HT1080 (cell line): ENCODE measurements around the gene GNLY. TPM values are rescaled to one million over a fixed set of nuclear protein-coding genes. Genes with fewer than 3 reads are reported as not detected.
A peak's percentile ranks its signal among the peaks of the same experiment; 100 is the strongest.
"Not testable (repeated sequence)": the region's sequence is repeated elsewhere in the genome, so short reads cannot be mapped to it uniquely, and the experiment has no call there.

ENCODE experiments used
- DNase-seq: peaks from one replicate; pipeline ENCODE4 v3.0.0-alpha.2; 2015; ENCODE audit warnings: low read depth
- total RNA-seq: library from RNA; depleted of rRNA; stranded (reverse); fragments of >200 nt; shearing (Covaris generic); gene quantifications from 2 replicates; pipeline ENCODE4 v1.2.3, GENCODE V29; 2014

GNLY gene
- total RNA-seq, 1 experiment from 2014 or later, result not detected

GRCh38 chr2:85707304-85707703 lies 13.1 kb downstream of the GNLY start:
- DNase-seq, result peak; percentile 75

GRCh38 chr2:85708641-85709040 lies 14.5 kb downstream of the GNLY start:
- DNase-seq, result no peak

- no peak for DNase-seq
Measured at GRCh38 chr2:85709401-85709811, 15.2 kb downstream of the GNLY start.

GRCh38 chr2:85710687-85711577 lies 16.8 kb downstream of the GNLY start:
- no peak for DNase-seq

GRCh38 chr2:85711578-85712060 lies 17.5 kb downstream of the GNLY start:
- no peak for DNase-seq

GRCh38 chr2:85712336-85712735 lies 18.2 kb downstream of the GNLY start:
- DNase-seq, result no peak

- DNase-seq, result no peak
Measured at GRCh38 chr2:85712849-85713612, 18.9 kb downstream of the GNLY start.

- DNase-seq, result no peak
Measured at GRCh38 chr2:85713836-85714235, 19.7 kb downstream of the GNLY start.

- DNase-seq, result not testable (repeated sequence)
Measured at GRCh38 chr2:85714421-85714820, 20.3 kb downstream of the GNLY start.

GRCh38 chr2:85714841-85715240 lies 20.7 kb downstream of the GNLY start:
- DNase-seq, result no peak

- DNase-seq, result no peak
Measured at GRCh38 chr2:85716346-85716914, 22.3 kb downstream of the GNLY start.

GRCh38 chr2:85717308-85718008 lies 23.3 kb downstream of the GNLY start:
- no peak for DNase-seq

- no peak for DNase-seq
Measured at GRCh38 chr2:85718009-85718391, 23.8 kb downstream of the GNLY start.

- no peak for DNase-seq
Measured at GRCh38 chr2:85718885-85719492, 24.8 kb downstream of the GNLY start.

GRCh38 chr2:85719609-85720240 lies 25.6 kb downstream of the GNLY start:
- DNase-seq, result no peak

- DNase-seq, result no peak
Measured at GRCh38 chr2:85720533-85720932, 26.4 kb downstream of the GNLY start.

- DNase-seq, result no peak
Measured at GRCh38 chr2:85721641-85722040, 27.5 kb downstream of the GNLY start.

GRCh38 chr2:85722519-85722918 lies 28.4 kb downstream of the GNLY start:
- DNase-seq, result no peak

- DNase-seq, result no peak
Measured at GRCh38 chr2:85723707-85724360, 29.7 kb downstream of the GNLY start.

- DNase-seq, result no peak
Measured at GRCh38 chr2:85724731-85725181, 30.6 kb downstream of the GNLY start.
